ENCODE data around the gene AUH. TPM values are rescaled to one million over a fixed set of nuclear protein-coding genes. Genes with fewer than 3 reads are reported as not detected.

The AUH gene
- total and polyA plus RNA-seq, 9 of the 15 experiments (the other 6 are each of a cell fraction or from before 2014, with no cell fraction given), result 3.4 to 29.0 (median 10.1) TPM

GRCh38 chr9:91361291-91362050 is at the start of gene AUH (continued):
- TF ChIP-seq IRF2 (CRISPR knock-in tag; IDR thresholded peaks at IDR 0.05) (no peak), ZNF778 (CRISPR knock-in tag; IDR thresholded peaks at IDR 0.05) (no peak), ZSCAN32 (CRISPR knock-in tag; IDR thresholded peaks at IDR 0.05) (no peak), TRIM28 (IDR thresholded peaks at IDR 0.05) (no peak), FUS (optimal IDR thresholded peaks at IDR 0.05; ENCODE audit: low read depth, low read length) (peak; percentile 77), HDAC1 (IDR thresholded peaks at IDR 0.05) (peak in 1 of 2 experiments; percentile 85; a peak in 1 of 4 replicates), ZNF592 (IDR thresholded peaks at IDR 0.05) (no peak), CLOCK (CRISPR knock-in tag; IDR thresholded peaks at IDR 0.05; ENCODE audit: borderline replicate concordance) (no peak), WHSC1 (IDR thresholded peaks at IDR 0.05; ENCODE audit: low read length) (no peak), XRCC5 (IDR thresholded peaks at IDR 0.05; ENCODE audit: low read depth, low read length) (0 out of 2 replicates have a peak, but pooled peaks have one; percentile 36), SMC3 (conservative IDR thresholded peaks at IDR 0.05; ENCODE audit: insufficient read depth, low read depth, low read length) (no peak), SUPT5H (IDR thresholded peaks at IDR 0.05) (peak; percentile 62), ZNF766 (CRISPR knock-in tag; conservative IDR thresholded peaks at IDR 0.05) (no peak), KHSRP (IDR thresholded peaks at IDR 0.05) (no peak), HNRNPUL1 (IDR thresholded peaks at IDR 0.05; ENCODE audit: low read length) (no peak), ZNF140 (CRISPR knock-in tag; IDR thresholded peaks at IDR 0.05) (no peak), HDAC6 (IDR thresholded peaks at IDR 0.05; ENCODE audit: low read depth, low read length) (no peak), ZNF551 (CRISPR knock-in tag; IDR thresholded peaks at IDR 0.05) (no peak), ZZZ3 (IDR thresholded peaks at IDR 0.05) (no peak), RBBP5 (IDR thresholded peaks at IDR 0.05; ENCODE audit: borderline replicate concordance, insufficient read depth, low read length, poor library complexity, severe bottlenecking) (peak; percentile 96), TGIF2 (CRISPR knock-in tag; IDR thresholded peaks at IDR 0.05) (no peak), KDM5B (IDR thresholded peaks at IDR 0.05; ENCODE audit: insufficient replicate concordance, low read depth, low read length) (peak; percentile 77), SP1 (CRISPR knock-in tag; IDR thresholded peaks at IDR 0.05) (0 out of 2 replicates have a peak, but pooled peaks have one; percentile 40), RBFOX2 (IDR thresholded peaks at IDR 0.05; ENCODE audit: low read depth, low read length) (peak; percentile 97)

All from K562 (cell line).